Fibroblast of pulmonary artery (primary cell): ENCODE data around the gene TP53RK.

Source experiments
- DNase-seq: peaks from one replicate; pipeline ENCODE4 v3.0.0-alpha.2; 2010; ENCODE audit warnings: low read depth
- H3K4me3 ChIP-seq: replicated peaks from 2 replicates; pipeline ENCODE4 v1.5.1; 2011; ENCODE audit warnings: low read depth, mild to moderate bottlenecking, control low read depth, low read length, moderate library complexity
- CTCF ChIP-seq: IDR thresholded peaks from 2 replicates; pipeline ENCODE4 v1.5.1; 2011; ENCODE audit warnings: mild to moderate bottlenecking, control low read depth, low read length, inconsistent platforms; ENCODE audit errors: missing control alignments

The TP53RK gene

DNA sequence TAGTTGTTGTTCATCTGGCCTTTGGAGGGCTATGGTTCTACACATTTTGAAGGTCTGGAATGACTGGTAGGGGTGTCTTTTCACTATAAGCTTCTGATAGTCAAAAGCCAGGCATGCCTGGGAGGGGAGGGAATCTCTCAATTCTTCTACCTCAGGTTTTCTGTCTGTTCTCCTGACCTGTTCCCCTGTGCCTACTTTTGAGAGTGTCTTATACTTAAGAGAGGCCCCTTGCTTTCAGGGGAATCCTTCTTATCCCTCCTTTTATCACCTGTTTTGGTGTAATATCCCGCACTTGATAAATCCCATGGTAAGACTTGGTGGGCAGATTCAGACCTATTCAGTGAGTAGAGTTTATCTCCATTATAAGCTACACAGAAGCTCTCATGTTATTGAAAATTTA is 27.6 kb downstream of the TP53RK start:
- TF ChIP-seq CTCF, result no peak
- DNase-seq, result no peak
- no peak overlapping the region for H3K4me3 ChIP-seq

- no peak overlapping the region for H3K4me3 ChIP-seq
- no peak for TF ChIP-seq CTCF
- no peak for DNase-seq
These were observed 28.8 kb downstream of the TP53RK start for GRCh38 chr20:46660487-46660886.

- H3K4me3 ChIP-seq, result no peak overlapping the region
- no peak for TF ChIP-seq CTCF
- DNase-seq, result no peak
These were observed 31.6 kb downstream of the TP53RK start for GRCh38 chr20:46657618-46658017.

DNA sequence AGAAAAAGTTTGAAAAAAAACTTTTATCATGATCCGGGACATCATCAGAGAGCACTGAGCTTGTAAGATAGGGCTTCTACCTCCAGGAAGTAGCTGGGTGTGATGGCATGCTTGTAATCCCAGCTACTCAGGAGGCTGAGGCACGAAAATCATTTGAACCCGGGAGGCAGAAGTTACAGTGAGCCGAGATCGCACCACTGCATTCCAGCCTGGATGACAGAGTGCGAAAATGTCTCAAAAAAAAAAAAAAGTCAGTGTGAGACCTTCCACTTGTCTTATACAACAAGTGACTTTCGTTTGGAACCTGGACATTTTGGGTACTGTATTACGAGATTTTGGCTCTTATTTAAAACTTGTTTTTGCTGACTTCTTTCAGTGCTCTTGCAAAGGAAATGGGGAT is 32.1 kb downstream of the TP53RK start:
- H3K4me3 ChIP-seq, result no peak overlapping the region
- DNase-seq, result no peak
- TF ChIP-seq CTCF, result no peak

- DNase-seq, result no peak
- H3K4me3 ChIP-seq, result no peak overlapping the region
- TF ChIP-seq CTCF, result no peak
These were observed 36.5 kb downstream of the TP53RK start for GRCh38 chr20:46652699-46653098.

GRCh38 chr20:46651091-46651962 is 37.9 kb downstream of the TP53RK start, which contains the start of gene SLC13A3:
Gene SLC13A3 (minus strand): TSS chr20:46651459. CDS start chr20:46651421, 38 bp downstream.
- TF ChIP-seq CTCF, result no peak
- no peak within 1 kb of the TSS for H3K4me3 ChIP-seq
- DNase-seq, result no peak
